Inflammatory macrophage treated with lipopolysaccharide for 4 hours (primary cell): ENCODE results near the gene EP400.

Source experiments
- DNase-seq: peaks from one replicate; pipeline ENCODE4 v3.0.0-alpha.2; 2020

The EP400 gene

GRCh38 chr12:132052196-132052932 lies 102.6 kb downstream of the EP400 start:
- no peak for DNase-seq

- DNase-seq, result no peak
Measured at GRCh38 chr12:132053338-132054330, 103.9 kb downstream of the EP400 start.

GRCh38 chr12:132054983-132055382 lies 105.2 kb downstream of the EP400 start:
- DNase-seq, result no peak

GRCh38 chr12:132055535-132056096 lies 105.9 kb downstream of the EP400 start:
- no peak for DNase-seq

- DNase-seq, result no peak
Measured at GRCh38 chr12:132056320-132056719, 106.6 kb downstream of the EP400 start.

GRCh38 chr12:132056951-132057350 lies 107.2 kb downstream of the EP400 start:
- no peak for DNase-seq

GRCh38 chr12:132057691-132058090 lies 107.9 kb downstream of the EP400 start:
- DNase-seq, result no peak

GRCh38 chr12:132061197-132061596 lies 111.5 kb downstream of the EP400 start:
- DNase-seq, result no peak

- no peak for DNase-seq
Measured at GRCh38 chr12:132061641-132062430, 112.1 kb downstream of the EP400 start.

GRCh38 chr12:132062481-132062880 lies 112.7 kb downstream of the EP400 start:
- no peak for DNase-seq

GRCh38 chr12:132063491-132063890 lies 113.7 kb downstream of the EP400 start:
- DNase-seq, result no peak

- no peak for DNase-seq
Measured at GRCh38 chr12:132064631-132065030, 114.9 kb downstream of the EP400 start.

GRCh38 chr12:132065203-132065602 lies 115.5 kb downstream of the EP400 start:
- no peak for DNase-seq

- peak; percentile 37 for DNase-seq
Measured at GRCh38 chr12:132065609-132066344, 116.0 kb downstream of the EP400 start.

GRCh38 chr12:132066345-132066685 lies 116.6 kb downstream of the EP400 start:
- peak; percentile 34 for DNase-seq

- no peak for DNase-seq
Measured at GRCh38 chr12:132066749-132067148, 117.0 kb downstream of the EP400 start.

- DNase-seq, result no peak
Measured at GRCh38 chr12:132067182-132067581, 117.4 kb downstream of the EP400 start.

GRCh38 chr12:132068250-132068649 lies 118.5 kb downstream of the EP400 start:
- no peak for DNase-seq

- no peak for DNase-seq
Measured at GRCh38 chr12:132069336-132069985, 119.7 kb downstream of the EP400 start.

GRCh38 chr12:132070298-132070697 lies 120.6 kb downstream of the EP400 start:
- no peak for DNase-seq

- DNase-seq, result no peak
Measured at GRCh38 chr12:132071040-132071810, 121.5 kb downstream of the EP400 start.
